Activated T-helper 1 cell treated with Interleukin-2 at 50 U/mL for 16 hours (primary cell): ENCODE results near the gene EXOSC2.

Source experiments
- DNase-seq: peaks from one replicate; pipeline ENCODE4 v3.0.0-alpha.2; 2020; ENCODE audit warnings: low read depth

Gene EXOSC2, protein sequence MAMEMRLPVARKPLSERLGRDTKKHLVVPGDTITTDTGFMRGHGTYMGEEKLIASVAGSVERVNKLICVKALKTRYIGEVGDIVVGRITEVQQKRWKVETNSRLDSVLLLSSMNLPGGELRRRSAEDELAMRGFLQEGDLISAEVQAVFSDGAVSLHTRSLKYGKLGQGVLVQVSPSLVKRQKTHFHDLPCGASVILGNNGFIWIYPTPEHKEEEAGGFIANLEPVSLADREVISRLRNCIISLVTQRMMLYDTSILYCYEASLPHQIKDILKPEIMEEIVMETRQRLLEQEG

DNA sequence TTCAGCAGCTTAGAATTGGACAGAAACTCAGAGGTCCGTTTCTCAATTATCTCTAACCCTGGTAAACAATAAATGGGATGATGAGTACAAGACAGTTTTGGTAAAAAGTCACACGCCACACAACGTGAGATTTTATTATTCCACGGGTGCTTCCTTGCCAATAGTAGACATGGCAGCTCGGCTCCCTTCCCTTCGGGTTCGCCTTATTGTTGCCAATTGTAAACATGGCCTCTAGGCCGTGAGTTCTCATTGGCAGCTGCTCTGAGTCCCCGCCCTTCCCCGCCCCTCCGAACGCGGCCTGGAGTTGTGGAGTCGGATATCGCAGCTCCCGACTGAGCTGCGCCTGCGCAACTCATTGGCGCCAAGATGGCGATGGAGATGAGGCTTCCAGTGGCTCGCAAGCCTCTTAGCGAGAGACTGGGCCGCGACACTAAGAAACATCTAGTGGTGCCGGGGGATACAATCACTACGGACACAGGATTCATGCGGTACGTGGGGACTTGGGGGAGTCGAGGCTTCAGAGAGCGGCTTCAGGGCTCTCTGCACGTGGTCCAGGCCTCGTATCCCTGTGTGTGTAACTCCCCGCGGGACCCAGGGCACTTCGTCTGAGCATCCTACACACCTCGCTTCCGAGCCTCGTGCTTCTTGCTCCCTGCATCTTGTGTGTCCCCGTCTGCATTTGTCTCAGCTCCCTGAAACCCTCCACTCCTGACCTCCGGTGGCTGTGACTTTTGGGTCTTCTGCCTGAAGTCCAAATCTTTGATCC is at the start of gene EXOSC2:
Gene EXOSC2, plus strand, starts transcription at position 355 of the 766 bp plus-strand sequence. Its CDS starts 12 bp downstream, at position 367.
- DNase-seq = peak; percentile 95

- no peak for DNase-seq
These were observed 42.4 kb upstream of the EXOSC2 start for GRCh38 chr9:130651221-130651620.

DNA sequence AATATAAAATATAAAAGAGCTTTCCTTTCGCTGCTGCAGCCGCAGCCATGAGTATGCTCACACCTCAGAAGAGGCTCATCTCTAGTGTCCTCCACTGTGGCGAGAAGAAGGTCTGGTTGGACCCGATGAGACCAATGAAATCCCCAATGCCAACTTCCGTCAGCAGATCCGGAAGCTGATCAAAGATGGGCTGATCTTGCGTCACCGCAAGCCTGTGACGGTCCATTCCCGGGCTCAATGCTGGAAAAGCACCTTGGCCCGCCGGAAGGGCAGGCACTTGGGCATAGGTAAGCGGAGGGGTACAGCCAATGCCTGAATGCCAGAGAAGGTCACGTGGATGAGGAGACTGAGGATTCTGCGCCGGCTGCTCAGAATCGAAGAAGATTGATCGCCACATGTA is 41.8 kb upstream of the EXOSC2 start:
- DNase-seq = no peak

DNA sequence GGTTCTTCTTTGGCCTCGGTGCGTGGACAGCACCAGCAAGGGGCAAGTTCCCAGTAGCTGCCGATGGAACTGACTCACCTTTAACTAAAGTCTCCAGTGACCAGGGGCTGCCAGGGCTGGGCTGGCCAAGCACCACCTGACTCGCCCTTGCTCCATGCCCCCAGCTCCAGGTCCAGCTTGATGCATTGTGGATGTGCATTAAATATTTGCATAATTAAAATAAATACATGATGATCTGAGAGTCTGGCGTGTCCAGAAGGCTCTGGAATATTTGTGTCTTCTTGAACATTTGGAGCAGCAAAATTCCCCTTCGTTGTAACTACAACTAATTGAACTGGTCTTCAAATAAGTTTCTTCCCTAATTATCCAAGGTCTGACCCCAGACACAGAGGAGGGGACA is 38.7 kb upstream of the EXOSC2 start:
- no peak for DNase-seq

GRCh38 chr9:130658893-130659698 is 34.5 kb upstream of the EXOSC2 start:
- DNase-seq = no peak

DNA sequence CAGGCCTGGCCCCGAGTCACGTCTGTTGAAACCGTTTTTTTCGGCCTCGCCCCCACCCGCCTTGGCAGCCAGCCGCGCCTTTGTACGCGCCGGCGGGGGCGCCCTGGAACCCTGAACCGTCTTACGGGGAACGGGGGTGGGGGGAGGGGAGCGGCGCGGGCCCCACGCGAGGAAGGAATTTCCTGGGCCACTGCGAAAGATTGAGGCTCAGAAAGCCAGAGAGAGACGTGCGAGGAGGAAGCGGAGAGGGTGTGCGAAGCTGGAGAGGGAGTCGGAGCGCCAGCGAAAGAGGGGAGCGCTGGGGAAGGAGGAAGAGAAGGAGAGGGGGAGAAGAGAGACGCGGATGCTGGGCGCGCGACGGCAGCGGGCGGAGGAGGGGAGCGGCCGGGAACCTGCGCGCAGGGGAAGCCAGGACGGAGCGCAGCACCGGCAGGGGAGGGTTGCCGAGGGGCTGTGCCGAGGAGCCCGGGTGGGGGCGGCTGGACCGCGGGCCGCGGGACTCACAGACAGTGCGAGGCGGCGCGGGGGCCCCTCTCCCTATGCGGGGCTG is 33.8 kb upstream of the EXOSC2 start:
- no peak for DNase-seq

DNA sequence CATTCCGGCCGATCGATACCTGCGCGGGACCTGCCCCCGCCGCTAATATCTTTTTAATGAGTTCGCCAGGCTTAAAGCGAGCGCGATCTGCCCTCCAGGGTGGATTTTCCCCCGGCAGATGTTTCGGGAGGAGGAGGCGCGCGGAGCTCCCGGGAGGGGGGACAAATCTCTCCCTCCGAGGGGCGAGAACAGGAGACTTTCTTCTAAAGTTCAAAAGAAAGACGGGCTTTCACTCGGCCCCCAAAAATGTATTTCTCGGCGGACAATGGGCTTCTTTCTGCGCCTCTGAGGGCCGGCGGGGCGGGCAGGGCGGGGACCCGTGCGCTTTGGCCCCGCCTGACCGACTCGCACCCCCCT is 33.3 kb upstream of the EXOSC2 start:
- DNase-seq = no peak

DNA sequence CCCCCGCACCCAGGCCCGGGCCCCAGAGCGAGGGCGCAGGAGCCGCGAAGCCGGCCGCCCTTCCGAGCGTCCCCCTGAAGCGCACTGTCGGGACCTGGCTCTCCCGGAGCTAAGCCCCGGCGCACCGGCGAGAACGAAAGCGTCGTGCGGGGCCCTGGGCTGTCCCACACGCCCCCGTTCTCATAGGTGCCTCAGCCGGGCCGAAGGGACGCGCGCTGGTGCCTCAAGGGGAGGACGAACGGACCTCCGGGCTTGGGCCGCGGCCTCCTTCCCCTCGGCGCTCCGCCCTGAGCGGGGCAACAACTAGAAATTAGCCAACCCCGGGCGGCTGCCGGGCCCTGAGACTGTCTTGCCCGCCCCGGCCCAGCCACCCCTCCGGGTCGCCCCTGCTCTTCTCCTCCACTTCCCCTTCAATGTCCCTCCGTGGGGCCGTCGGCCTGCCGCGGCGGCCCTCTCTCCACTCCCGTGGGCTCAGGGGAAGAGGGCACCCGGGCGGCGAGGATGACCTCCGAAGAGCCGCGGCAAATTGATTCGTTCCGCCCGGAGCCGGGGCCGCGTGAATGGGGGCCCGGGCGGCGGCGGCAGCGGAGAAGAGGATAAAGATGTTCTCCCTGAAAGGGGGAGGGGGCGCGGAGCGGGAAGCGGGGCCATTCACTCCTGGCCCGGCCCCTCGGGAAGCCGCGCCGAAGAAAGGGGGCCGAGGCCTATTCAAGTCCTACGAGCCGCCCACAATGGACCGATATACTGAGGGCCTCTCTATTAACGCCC is 32.7 kb upstream of the EXOSC2 start:
- no peak for DNase-seq

DNA sequence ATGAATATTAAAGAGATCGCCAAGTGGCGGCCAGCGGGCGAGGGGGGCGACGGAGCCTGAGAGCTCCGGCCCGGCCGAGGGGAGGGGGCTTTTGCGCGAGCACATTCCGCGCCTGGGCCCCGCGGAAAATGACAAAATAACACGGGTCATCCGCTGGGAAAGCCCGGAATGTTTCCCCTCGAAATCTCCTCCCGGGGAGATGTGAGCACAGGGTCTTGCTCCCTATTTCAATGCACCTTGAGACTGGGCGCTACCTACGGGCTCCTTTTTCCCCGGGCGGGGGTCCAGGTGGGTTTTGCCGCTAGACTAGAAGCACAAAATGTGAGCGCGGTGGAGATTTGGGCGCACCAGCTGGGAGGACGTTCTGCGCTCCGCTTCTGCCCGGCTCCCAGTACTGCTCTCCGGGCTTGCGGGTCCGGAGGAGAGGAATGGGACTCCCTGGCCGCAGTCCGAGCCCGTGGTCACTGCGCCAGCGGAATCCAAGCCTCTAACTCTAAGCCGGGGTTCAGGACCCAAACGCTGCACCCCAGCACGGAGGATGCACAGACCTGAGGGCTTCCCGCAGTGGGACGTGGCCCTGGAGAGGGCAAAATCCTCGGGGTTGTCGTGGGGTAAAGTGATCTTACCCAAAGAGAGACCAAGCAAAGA is 32.0 kb upstream of the EXOSC2 start:
- no peak for DNase-seq

DNA sequence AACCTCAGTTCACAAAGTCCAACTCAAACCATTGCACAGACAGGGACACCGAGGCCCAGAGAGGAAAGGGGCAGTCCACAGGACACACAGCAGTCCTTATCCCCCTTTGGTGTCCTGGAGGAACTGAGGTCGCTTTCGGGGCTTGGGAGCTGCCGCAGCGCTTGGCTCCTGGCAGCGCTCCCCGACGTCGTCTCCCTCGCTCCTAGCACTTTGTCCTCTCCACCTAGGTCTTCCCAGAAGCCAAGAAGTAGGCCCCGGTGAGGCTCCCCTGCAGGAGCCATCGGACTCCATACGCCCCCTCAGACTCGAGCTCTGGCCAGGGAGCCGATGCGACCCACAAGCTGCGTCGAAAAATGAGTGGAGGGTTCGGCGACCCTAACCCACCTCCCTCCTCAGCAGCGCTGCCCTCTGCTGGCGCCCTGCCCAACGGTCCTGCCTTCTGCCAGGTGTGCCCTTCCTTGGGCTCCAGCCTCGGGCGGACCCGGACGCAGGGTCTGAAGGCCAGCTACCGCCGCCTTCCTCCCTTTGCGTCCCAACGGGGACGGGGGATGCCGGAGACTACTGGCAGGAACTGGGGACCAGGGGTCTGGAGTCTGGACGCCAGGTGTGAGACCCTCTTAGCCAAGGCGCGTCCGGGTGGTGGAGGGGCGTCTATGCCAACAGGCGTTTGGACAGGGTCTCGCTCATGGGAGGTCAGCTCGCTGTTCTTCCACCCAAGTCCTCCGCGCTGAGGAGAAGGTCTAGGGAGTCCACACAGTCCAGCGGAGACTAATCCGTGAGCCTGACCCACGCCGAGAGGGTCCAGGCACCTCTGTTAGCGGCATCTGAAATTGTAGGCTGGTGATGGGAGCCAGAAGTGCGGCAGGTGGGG is 31.2 kb upstream of the EXOSC2 start:
- DNase-seq = no peak

- DNase-seq = no peak
These were observed 30.7 kb upstream of the EXOSC2 start for GRCh38 chr9:130662970-130663257.

GRCh38 chr9:130663258-130663976 is 30.2 kb upstream of the EXOSC2 start:
- no peak for DNase-seq

- DNase-seq = no peak
These were observed 29.7 kb upstream of the EXOSC2 start for GRCh38 chr9:130663977-130664250.

DNA sequence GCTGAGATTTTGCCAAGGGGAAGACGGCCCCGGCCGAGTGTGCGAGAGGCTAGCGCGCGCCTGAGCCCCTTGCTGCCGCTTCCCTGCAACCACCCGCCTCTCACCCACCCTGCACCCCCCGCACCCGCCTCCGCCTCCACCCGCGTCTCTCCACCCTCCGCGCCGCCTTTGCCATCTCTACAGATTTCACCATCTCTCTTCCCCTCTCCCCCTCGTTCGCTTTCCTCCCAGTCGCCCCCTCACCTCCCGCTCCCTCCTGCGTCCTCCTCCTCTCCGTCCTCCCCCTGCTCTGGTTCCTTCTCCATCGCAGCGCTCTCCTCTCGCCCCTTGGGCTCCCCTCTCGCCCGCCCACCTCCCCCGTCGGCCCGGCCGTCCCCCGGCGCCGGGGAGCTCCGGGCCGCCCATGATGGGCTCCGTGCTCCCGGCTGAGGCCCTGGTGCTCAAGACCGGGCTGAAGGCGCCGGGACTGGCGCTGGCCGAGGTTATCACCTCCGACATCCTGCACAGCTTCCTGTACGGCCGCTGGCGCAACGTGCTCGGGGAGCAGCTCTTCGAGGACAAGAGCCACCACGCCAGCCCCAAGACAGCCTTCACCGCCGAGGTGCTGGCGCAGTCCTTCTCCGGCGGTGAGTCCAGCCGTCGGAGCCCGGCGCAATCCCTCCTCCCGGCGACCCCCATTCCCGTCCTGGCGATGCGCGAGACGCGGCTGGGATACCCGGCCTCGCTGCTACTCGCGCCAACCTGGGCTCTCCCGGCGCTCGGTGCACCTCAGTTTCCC is 29.1 kb upstream of the EXOSC2 start, which contains the start of gene PRDM12:
Gene PRDM12, plus strand, starts transcription at position 344 of the 778 bp plus-strand sequence. Its CDS starts 60 bp downstream, at position 404.
- DNase-seq = no peak

- DNase-seq = no peak
These were observed 28.6 kb upstream of the EXOSC2 start for GRCh38 chr9:130665029-130665430.

GRCh38 chr9:130665431-130666392 is 27.9 kb upstream of the EXOSC2 start:
- DNase-seq = no peak

- DNase-seq = no peak
These were observed 27.0 kb upstream of the EXOSC2 start for GRCh38 chr9:130666393-130667119.
